Nephron progenitor cell (in vitro differentiated cells): Measurements from ENCODE around the gene ZMIZ1.

Source experiments
- DNase-seq: peaks from one replicate; pipeline ENCODE4 v3.0.0; 2021
- H3K27ac Mint-ChIP-seq: 2 replicates; pipeline ENCODE4 v1.8.0; 2021; ENCODE audit warnings: mild to moderate bottlenecking, moderate library complexity, mixed read lengths
- H3K27me3 Mint-ChIP-seq: 2 replicates; pipeline ENCODE4 v1.8.0; 2021; ENCODE audit warnings: mild to moderate bottlenecking, low read depth, mixed read lengths; ENCODE audit not compliant: poor library complexity
- H3K36me3 Mint-ChIP-seq: 2 replicates; pipeline ENCODE4 v1.8.0; 2021; ENCODE audit warnings: low read depth, mixed read lengths
- H3K4me1 Mint-ChIP-seq: 2 replicates; pipeline ENCODE4 v1.8.0; 2021; ENCODE audit warnings: mixed read lengths
- H3K4me3 Mint-ChIP-seq: 2 replicates; pipeline ENCODE4 v1.8.0; 2021; ENCODE audit warnings: mild to moderate bottlenecking, moderate library complexity, mixed read lengths
- H3K9me3 Mint-ChIP-seq: 2 replicates; pipeline ENCODE4 v1.8.0; 2021; ENCODE audit warnings: mild to moderate bottlenecking, moderate library complexity, mixed read lengths
- TF ChIP-seq, protein P1 (sequence below): fragments of 200-600 bp; sonication (generic); IDR thresholded peaks from 2 replicates; pipeline ENCODE4 v1.5.0; 2021; ENCODE audit warnings: antibody characterized with exemption

ZMIZ1 gene

DNA sequence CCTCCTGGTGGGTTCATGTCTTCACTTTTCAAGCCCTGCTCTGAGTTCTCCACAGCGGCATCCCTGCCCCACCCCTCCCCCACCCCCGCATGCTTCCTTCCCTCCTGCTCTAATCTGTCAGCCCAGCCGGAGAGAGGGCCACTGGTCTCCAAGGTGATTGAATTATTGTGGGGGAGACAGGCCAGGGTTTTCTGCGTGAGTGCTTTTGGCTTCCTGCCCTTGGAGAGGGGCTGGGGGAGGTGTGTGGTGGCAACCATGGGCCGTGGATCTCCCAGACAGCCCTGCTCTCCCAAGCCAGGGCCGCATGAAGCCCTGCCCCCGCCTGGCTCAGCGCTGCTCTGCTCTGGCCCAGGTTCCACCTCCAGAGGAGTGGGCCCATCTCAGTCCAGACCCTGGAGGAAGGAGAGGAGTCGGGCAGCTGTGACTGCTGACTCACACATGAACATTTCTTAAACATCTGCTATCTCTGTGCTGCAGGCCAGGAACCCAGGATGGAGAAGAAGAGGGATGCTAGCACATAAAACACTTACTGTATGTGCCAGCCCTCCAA, 109.9 kb downstream of the ZMIZ1 start:
- peak; percentile 58 for DNase-seq
- H3K4me3 Mint-ChIP-seq = peak overlapping the region; percentile 65
- H3K4me1 Mint-ChIP-seq = peaks cover 96% of the 10 kb centered on the region
- peak overlapping the region; percentile 94 for H3K27ac Mint-ChIP-seq
- TF ChIP-seq, protein P1, sequence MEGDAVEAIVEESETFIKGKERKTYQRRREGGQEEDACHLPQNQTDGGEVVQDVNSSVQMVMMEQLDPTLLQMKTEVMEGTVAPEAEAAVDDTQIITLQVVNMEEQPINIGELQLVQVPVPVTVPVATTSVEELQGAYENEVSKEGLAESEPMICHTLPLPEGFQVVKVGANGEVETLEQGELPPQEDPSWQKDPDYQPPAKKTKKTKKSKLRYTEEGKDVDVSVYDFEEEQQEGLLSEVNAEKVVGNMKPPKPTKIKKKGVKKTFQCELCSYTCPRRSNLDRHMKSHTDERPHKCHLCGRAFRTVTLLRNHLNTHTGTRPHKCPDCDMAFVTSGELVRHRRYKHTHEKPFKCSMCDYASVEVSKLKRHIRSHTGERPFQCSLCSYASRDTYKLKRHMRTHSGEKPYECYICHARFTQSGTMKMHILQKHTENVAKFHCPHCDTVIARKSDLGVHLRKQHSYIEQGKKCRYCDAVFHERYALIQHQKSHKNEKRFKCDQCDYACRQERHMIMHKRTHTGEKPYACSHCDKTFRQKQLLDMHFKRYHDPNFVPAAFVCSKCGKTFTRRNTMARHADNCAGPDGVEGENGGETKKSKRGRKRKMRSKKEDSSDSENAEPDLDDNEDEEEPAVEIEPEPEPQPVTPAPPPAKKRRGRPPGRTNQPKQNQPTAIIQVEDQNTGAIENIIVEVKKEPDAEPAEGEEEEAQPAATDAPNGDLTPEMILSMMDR = no peak
- no peaks in the 10 kb centered on the region for H3K36me3 Mint-ChIP-seq
- H3K27me3 Mint-ChIP-seq = no peaks in the 10 kb centered on the region
- no peaks in the 10 kb centered on the region for H3K9me3 Mint-ChIP-seq

DNA sequence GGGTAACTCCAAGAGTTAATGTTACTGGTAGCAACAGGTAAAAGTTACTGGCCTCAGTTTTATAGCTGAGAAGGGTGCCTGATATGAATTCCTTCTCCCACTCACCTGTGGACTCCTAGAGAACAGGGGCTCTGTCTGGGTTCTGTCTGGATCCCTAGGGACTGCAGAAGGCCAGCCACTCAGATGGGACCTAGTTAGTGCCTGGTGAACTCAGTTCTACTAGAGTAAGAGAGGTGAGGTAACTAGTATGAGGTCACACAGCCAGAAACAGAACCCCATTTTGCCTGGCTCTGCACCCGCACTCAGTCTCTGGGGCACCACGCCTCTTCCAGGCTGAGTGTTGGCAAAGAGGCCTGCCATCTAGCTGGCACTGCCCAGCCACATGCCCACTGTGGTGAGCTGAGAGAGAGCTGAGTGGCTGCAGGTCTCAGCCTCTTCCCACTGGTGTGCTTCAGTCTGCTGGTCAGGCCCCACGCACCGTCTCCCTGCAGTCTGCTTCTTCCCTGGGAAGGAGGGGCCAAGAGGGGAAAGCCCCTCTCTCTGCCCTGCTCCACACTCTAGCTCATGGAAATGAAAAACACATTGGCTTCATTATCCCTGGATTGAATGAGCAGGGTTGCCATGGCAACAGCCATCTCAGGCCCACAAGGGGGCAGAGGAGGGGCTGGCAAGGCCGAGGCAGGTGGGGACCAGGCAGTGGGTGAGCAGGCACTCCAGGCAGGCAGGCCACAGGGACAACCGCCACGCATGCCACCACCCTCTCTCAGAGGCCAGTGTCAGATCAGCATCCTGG, 110.6 kb downstream of the ZMIZ1 start:
- Mint-ChIP-seq H3K36me3 (no peaks in the 10 kb centered on the region), H3K27ac (peak overlapping the region; percentile 64), H3K9me3 (no peaks in the 10 kb centered on the region), H3K4me3 (peak overlapping the region; percentile 50), H3K4me1 (peaks cover 96% of the 10 kb centered on the region), H3K27me3 (no peaks in the 10 kb centered on the region)
- TF ChIP-seq, protein P1 = no peak
- DNase-seq = peak; percentile 61

DNA sequence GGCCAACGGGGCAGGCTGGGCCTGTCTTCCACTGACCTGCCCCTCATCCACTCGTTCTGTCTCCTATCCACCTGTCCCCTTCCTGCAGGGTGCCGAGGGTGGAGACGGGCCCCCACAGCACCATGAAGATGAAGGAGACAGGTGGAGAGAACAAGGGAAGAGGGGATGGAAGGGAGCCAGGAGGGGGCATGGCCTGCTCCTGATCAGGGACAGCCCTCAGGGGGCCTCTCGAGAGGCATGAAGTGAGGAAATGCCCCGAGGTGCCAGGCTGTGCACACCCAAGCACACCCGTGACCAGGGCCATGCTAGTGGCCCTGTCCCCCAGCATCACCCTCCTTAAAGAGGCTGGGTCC, 111.2 kb downstream of the ZMIZ1 start:
- Mint-ChIP-seq H3K36me3 (no peaks in the 10 kb centered on the region), H3K4me1 (peaks cover 96% of the 10 kb centered on the region), H3K4me3 (no peak overlapping the region), H3K9me3 (no peaks in the 10 kb centered on the region), H3K27me3 (no peaks in the 10 kb centered on the region), H3K27ac (no peak overlapping the region)
- TF ChIP-seq, protein P1 = no peak
- no peak for DNase-seq

DNA sequence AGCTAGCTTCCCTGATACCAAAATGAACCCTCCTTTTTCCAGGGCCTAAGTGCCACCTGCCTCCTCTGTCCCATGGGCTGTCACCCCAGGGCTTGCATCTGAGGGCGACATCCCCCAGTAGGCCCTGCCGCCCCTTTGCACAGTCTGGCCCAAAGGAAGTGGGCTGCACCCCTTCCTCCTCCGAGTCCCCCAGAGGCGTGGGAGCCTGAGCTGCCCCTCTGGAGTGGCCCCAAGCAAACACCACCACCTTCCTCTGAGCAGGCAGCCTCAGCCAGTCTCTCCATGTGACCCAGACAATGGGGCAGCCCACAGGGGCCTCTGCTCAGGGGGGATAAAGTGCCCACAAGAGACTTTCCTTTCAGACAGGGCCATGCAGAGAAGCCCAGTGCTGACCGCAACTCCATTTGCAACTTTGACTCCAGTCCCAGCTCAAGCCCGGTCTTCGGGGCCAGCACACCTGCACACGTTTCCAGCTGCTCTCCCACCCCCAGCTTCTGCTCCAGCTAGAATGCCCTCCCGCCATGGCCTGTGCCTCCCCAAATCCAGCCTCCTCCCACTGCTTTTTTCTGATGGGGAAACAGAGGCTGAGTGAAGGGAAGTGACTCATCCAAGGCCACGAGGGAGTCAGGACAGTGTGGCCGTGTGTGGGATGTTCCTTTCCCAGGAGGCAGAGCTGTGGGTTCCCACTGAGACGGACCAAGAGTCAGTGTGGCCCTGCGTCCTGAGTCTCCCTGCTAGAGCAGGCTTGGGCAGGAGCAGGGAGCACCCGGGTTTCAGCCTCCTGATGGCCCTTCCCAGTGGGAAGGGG, 111.9 kb downstream of the ZMIZ1 start:
- no peak overlapping the region for H3K27ac Mint-ChIP-seq
- peaks cover 96% of the 10 kb centered on the region for H3K4me1 Mint-ChIP-seq
- H3K4me3 Mint-ChIP-seq = no peak overlapping the region
- TF ChIP-seq, protein P1 = no peak
- H3K9me3 Mint-ChIP-seq = no peaks in the 10 kb centered on the region
- no peaks in the 10 kb centered on the region for H3K27me3 Mint-ChIP-seq
- no peak for DNase-seq
- no peaks in the 10 kb centered on the region for H3K36me3 Mint-ChIP-seq

DNA sequence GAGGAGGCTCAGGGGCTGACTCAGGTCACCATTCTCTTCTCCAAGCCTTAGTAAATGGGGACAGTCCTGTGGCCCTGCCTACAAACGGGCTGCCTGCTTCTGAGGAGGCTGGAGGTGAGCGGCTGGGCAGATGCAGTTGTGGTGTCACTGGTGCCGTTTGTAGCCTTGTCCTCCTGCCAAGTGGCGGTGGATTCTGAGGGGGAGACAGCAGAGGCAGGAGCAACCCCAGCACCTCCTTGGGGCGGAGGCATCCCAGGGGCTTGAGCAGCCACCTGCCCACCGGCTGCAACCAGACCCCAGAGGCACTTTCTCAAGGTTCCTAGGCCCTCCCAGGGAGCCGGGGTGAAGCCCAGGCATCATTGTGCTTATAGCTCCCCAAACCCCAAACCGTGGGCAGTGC, 112.5 kb downstream of the ZMIZ1 start:
- no peak for DNase-seq
- Mint-ChIP-seq H3K27me3 (no peaks in the 10 kb centered on the region), H3K36me3 (no peaks in the 10 kb centered on the region), H3K9me3 (no peaks in the 10 kb centered on the region), H3K4me1 (peaks cover 96% of the 10 kb centered on the region), H3K27ac (no peak overlapping the region), H3K4me3 (no peak overlapping the region)
- TF ChIP-seq, protein P1 = no peak
